HepG2 (cell line): Measurements from ENCODE around the gene SMNDC1.

Source experiments
- ARNT ChIP-seq: fragments of 450-650 bp; IDR thresholded peaks from 2 replicates; pipeline ENCODE4 v1.6.1; 2017
- ATF1 ChIP-seq: IDR thresholded peaks from 2 replicates; pipeline ENCODE4 v1.6.1; 2016; ENCODE audit warnings: mild to moderate bottlenecking, control low read depth
- BORCS8-MEF2B ChIP-seq: sonication (generic); formaldehyde crosslinking; IDR thresholded peaks from 2 replicates; pipeline ENCODE4 v1.8.0; 2022; ENCODE audit warnings: mild to moderate bottlenecking, missing genetic modification reagents
- BRCA1 ChIP-seq: sonication (generic); formaldehyde crosslinking; IDR thresholded peaks from 2 replicates; pipeline ENCODE4 v1.4.0; 2020; ENCODE audit warnings: missing genetic modification reagents
- ETV6 ChIP-seq: sonication (generic); formaldehyde crosslinking; conservative IDR thresholded peaks from 2 replicates; pipeline ENCODE4 v1.4.0; 2020; ENCODE audit warnings: missing genetic modification reagents
- FOSL1 ChIP-seq: sonication (generic); formaldehyde crosslinking; IDR thresholded peaks from 2 replicates; pipeline ENCODE4 v1.9.0; 2021; ENCODE audit warnings: missing genetic modification reagents, borderline replicate concordance
- MAFK ChIP-seq, 2 experiments: IDR thresholded peaks in 1 of 2; conservative IDR thresholded peaks in 1 of 2; 2 replicates each; pipeline ENCODE4 v1.6.1; 2011; ENCODE audit warnings: improper control_type of control experiment in 2 of 2, low read length in 2 of 2
- NFIC ChIP-seq: IDR thresholded peaks from 2 replicates; pipeline ENCODE4 v1.6.1; 2012; ENCODE audit warnings: mild to moderate bottlenecking, low read length, inconsistent platforms
- STAG1 ChIP-seq: sonication (generic); formaldehyde crosslinking; IDR thresholded peaks from 2 replicates; pipeline ENCODE4 v1.4.0; 2020; ENCODE audit warnings: missing genetic modification reagents
- ZNF333 ChIP-seq: sonication (generic); formaldehyde crosslinking; IDR thresholded peaks from 2 replicates; pipeline ENCODE4 v1.4.0; 2020; ENCODE audit warnings: mild to moderate bottlenecking, missing genetic modification reagents, borderline replicate concordance
- TF ChIP-seq, protein P1 (sequence below): sonication (generic); formaldehyde crosslinking; IDR thresholded peaks from 2 replicates; pipeline ENCODE4 v1.5.0; 2020; ENCODE audit warnings: mild to moderate bottlenecking, missing genetic modification reagents, moderate library complexity
- TF ChIP-seq, protein P2 (sequence below): IDR thresholded peaks from 2 replicates; pipeline ENCODE4 v1.6.1; 2012; ENCODE audit warnings: low read depth, low read length, improper control_type of control experiment

DNA sequence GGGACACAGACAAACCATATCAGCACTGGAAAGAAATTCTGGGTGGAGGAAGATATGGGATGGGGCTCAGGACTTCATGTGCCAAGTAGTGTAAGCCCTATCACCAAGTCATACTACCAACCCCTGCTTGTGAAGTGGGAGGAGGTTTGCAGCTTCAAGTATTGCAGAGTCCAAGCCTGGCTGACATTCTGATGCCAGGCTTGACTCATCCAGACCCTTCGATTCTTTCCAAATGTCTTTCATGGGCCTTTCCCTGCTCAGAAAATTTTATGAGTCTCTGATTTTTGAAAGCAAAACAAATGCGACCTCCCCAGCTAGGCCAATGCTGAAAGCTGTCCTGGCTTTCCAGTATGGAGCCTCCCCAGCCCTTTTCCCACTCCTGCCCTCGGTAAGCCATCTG, 45.1 kb upstream of the SMNDC1 start:
- no peak for TF ChIP-seq MAFK (conservative IDR thresholded peaks at IDR 0.05 in 1 of 2, IDR thresholded peaks at IDR 0.05 in 1 of 2; ENCODE audit: low read length in 2 of 2)
- no peak for TF ChIP-seq FOSL1 (CRISPR knock-in tag)
- no peak for TF ChIP-seq BORCS8-MEF2B (CRISPR knock-in tag)
- TF ChIP-seq, protein P1, sequence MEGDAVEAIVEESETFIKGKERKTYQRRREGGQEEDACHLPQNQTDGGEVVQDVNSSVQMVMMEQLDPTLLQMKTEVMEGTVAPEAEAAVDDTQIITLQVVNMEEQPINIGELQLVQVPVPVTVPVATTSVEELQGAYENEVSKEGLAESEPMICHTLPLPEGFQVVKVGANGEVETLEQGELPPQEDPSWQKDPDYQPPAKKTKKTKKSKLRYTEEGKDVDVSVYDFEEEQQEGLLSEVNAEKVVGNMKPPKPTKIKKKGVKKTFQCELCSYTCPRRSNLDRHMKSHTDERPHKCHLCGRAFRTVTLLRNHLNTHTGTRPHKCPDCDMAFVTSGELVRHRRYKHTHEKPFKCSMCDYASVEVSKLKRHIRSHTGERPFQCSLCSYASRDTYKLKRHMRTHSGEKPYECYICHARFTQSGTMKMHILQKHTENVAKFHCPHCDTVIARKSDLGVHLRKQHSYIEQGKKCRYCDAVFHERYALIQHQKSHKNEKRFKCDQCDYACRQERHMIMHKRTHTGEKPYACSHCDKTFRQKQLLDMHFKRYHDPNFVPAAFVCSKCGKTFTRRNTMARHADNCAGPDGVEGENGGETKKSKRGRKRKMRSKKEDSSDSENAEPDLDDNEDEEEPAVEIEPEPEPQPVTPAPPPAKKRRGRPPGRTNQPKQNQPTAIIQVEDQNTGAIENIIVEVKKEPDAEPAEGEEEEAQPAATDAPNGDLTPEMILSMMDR: no peak
- TF ChIP-seq ZNF333 (CRISPR knock-in tag): no peak
- no peak for TF ChIP-seq ATF1
- TF ChIP-seq ARNT: no peak
- TF ChIP-seq BRCA1 (CRISPR knock-in tag): no peak
- TF ChIP-seq NFIC: no peak
- TF ChIP-seq, protein P2, sequence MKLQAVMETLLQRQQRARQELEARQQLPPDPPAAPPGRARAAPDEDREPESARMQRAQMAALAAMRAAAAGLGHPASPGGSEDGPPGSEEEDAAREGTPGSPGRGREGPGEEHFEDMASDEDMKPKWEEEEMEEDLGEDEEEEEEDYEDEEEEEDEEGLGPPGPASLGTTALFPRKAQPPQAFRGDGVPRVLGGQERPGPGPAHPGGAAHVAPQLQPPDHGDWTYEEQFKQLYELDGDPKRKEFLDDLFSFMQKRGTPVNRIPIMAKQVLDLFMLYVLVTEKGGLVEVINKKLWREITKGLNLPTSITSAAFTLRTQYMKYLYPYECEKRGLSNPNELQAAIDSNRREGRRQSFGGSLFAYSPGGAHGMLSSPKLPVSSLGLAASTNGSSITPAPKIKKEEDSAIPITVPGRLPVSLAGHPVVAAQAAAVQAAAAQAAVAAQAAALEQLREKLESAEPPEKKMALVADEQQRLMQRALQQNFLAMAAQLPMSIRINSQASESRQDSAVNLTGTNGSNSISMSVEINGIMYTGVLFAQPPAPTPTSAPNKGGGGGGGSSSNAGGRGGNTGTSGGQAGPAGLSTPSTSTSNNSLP: no peak
- TF ChIP-seq ETV6 (CRISPR knock-in tag): no peak
- TF ChIP-seq STAG1: no peak
